Measurements from ENCODE around the gene CHADL. TPM values are rescaled to one million over a fixed set of nuclear protein-coding genes. Genes with fewer than 3 reads are reported as not detected.

The CHADL gene
- total and polyA plus RNA-seq, 9 of the 15 experiments (the other 6 are each of a cell fraction or from before 2014, with no cell fraction given), result not detected

- no peak for TF ChIP-seq PRDM10 (IDR thresholded peaks at IDR 0.05; ENCODE audit: partially characterized antibody)
- no peak for TF ChIP-seq RAD51 (IDR thresholded peaks at IDR 0.05; ENCODE audit: borderline replicate concordance, low read depth)
- TF ChIP-seq DPF2 (IDR thresholded peaks at IDR 0.05), result no peak
- no peak for TF ChIP-seq SOX6 (IDR thresholded peaks at IDR 0.05)
- no peak for TF ChIP-seq TBL1XR1 (IDR thresholded peaks at IDR 0.05; ENCODE audit: low read length in 2 of 2)
- TF ChIP-seq DMBX1 (CRISPR knock-in tag; IDR thresholded peaks at IDR 0.05; ENCODE audit: borderline replicate concordance), result no peak
- no peak for TF ChIP-seq MCM7 (IDR thresholded peaks at IDR 0.05)
- TF ChIP-seq NUFIP1 (IDR thresholded peaks at IDR 0.05; ENCODE audit: partially characterized antibody), result no peak
- TF ChIP-seq CREB3 (tag; conservative IDR thresholded peaks at IDR 0.05; ENCODE audit: low read depth), result no peak
- TF ChIP-seq PCBP1 (IDR thresholded peaks at IDR 0.05; ENCODE audit: low read depth, low read length, poor library complexity, severe bottlenecking), result no peak
- 0 out of 2 replicates have a peak, but pooled peaks have one; percentile 15 for TF ChIP-seq ZNF589 (CRISPR knock-in tag; IDR thresholded peaks at IDR 0.05; ENCODE audit: low read depth)
- no peak for TF ChIP-seq ARID4B (CRISPR knock-in tag; IDR thresholded peaks at IDR 0.05)
- TF ChIP-seq CREM (IDR thresholded peaks at IDR 0.05; ENCODE audit: low read depth), result peak; percentile 93
- TF ChIP-seq ETV1 (tag; conservative IDR thresholded peaks at IDR 0.05; ENCODE audit: low read depth), result no peak
- TF ChIP-seq ATF2 (CRISPR knock-in tag; IDR thresholded peaks at IDR 0.05), result no peak
- no peak for TF ChIP-seq RFX5 (IDR thresholded peaks at IDR 0.05; ENCODE audit: low read depth, low read length)
- no peak for TF ChIP-seq PATZ1 (CRISPR knock-in tag; IDR thresholded peaks at IDR 0.05; ENCODE audit: borderline replicate concordance)
Measured at GRCh38 chr22:41285441-41285819, 44.7 kb upstream of the CHADL start (continued).
